H9 (cell line): ENCODE results near the gene LIX1. TPM values are rescaled to one million over a fixed set of nuclear protein-coding genes. Genes with fewer than 3 reads are reported as not detected.

ENCODE experiments used
- DNase-seq: peaks from one replicate; pipeline ENCODE4 v3.0.0-alpha.2; 2017
- H2AFZ ChIP-seq: one replicate; pipeline ENCODE4 v1.6.1; 2013; ENCODE audit warnings: mild to moderate bottlenecking, low read length, control low read depth, moderate library complexity
- H2AK5ac ChIP-seq: 2 replicates; pipeline ENCODE4 v1.6.1; 2013; ENCODE audit warnings: low read length, control low read depth, mixed read lengths; ENCODE audit not compliant: insufficient read length
- H2BK120ac ChIP-seq: one replicate; pipeline ENCODE4 v1.6.1; 2013; ENCODE audit warnings: low read depth, mild to moderate bottlenecking, low read length, control low read depth, inconsistent platforms; ENCODE audit not compliant: poor library complexity, severe bottlenecking
- H2BK12ac ChIP-seq: 2 replicates; pipeline ENCODE4 v1.6.1; 2013; ENCODE audit warnings: low read length, control low read depth, mixed read lengths, low read depth; ENCODE audit not compliant: insufficient read length
- H2BK15ac ChIP-seq: 2 replicates; pipeline ENCODE4 v1.6.1; 2013; ENCODE audit warnings: low read depth, low read length, control low read depth
- H2BK20ac ChIP-seq: one replicate; pipeline ENCODE4 v1.6.1; 2013; ENCODE audit warnings: low read depth, mild to moderate bottlenecking, low read length, control low read depth, inconsistent platforms; ENCODE audit not compliant: poor library complexity, severe bottlenecking
- H2BK5ac ChIP-seq: 2 replicates; pipeline ENCODE4 v1.6.1; 2013; ENCODE audit warnings: low read length, control low read depth, mixed read lengths; ENCODE audit not compliant: insufficient read length
- H3K14ac ChIP-seq: 2 replicates; pipeline ENCODE4 v1.6.1; 2013; ENCODE audit warnings: low read length, control low read depth; ENCODE audit not compliant: insufficient read depth
- H3K18ac ChIP-seq: 2 replicates; pipeline ENCODE4 v1.6.1; 2013; ENCODE audit warnings: low read depth, mild to moderate bottlenecking, mixed read lengths, low read length, control low read depth; ENCODE audit not compliant: insufficient read length
- H3K23ac ChIP-seq: 2 replicates; pipeline ENCODE4 v1.6.1; 2013; ENCODE audit warnings: low read length, control low read depth, mixed read lengths, low read depth; ENCODE audit not compliant: insufficient read length
- H3K23me2 ChIP-seq: 2 replicates; pipeline ENCODE4 v1.6.1; 2013; ENCODE audit warnings: low read depth, mild to moderate bottlenecking, mixed read lengths, low read length, control low read depth; ENCODE audit not compliant: insufficient read length, poor library complexity, severe bottlenecking
- H3K27ac ChIP-seq: 2 replicates; pipeline ENCODE4 v1.5.1; 2013; ENCODE audit warnings: low read length, control low read depth, mixed read lengths, low read depth; ENCODE audit not compliant: insufficient read length
- H3K27me3 ChIP-seq: 2 replicates; pipeline ENCODE4 v1.6.1; 2013; ENCODE audit warnings: low read length, control low read depth, inconsistent platforms; ENCODE audit not compliant: insufficient read depth
- H3K4ac ChIP-seq: 2 replicates; pipeline ENCODE4 v1.6.1; 2013; ENCODE audit warnings: low read depth, mild to moderate bottlenecking, control low read depth, inconsistent platforms, low read length, moderate library complexity
- H3K4me1 ChIP-seq: 2 replicates; pipeline ENCODE4 v1.6.1; 2013; ENCODE audit warnings: low read length, control low read depth, inconsistent platforms; ENCODE audit not compliant: insufficient read depth
- H3K4me2 ChIP-seq: 2 replicates; pipeline ENCODE4 v1.6.1; 2013; ENCODE audit warnings: low read length, control low read depth, mixed read lengths; ENCODE audit not compliant: insufficient read length, insufficient read depth
- H3K56ac ChIP-seq: 2 replicates; pipeline ENCODE4 v1.6.1; 2013; ENCODE audit warnings: low read depth, mild to moderate bottlenecking, mixed read lengths, low read length, control low read depth; ENCODE audit not compliant: insufficient read length
- H3K79me1 ChIP-seq: 2 replicates; pipeline ENCODE4 v1.6.1; 2013; ENCODE audit warnings: low read depth, mild to moderate bottlenecking, moderate library complexity, low read length, control low read depth, inconsistent platforms; ENCODE audit not compliant: insufficient read depth, poor library complexity, severe bottlenecking
- H3K79me2 ChIP-seq: 2 replicates; pipeline ENCODE4 v1.6.1; 2013; ENCODE audit warnings: low read length, control low read depth, inconsistent platforms; ENCODE audit not compliant: insufficient read depth
- H3K9ac ChIP-seq: 2 replicates; pipeline ENCODE4 v1.6.1; 2013; ENCODE audit warnings: low read length, control low read depth, mixed read lengths; ENCODE audit not compliant: insufficient read length; ENCODE audit errors: extremely low read depth
- H3K9me3 ChIP-seq: one replicate; pipeline ENCODE4 v1.6.1; 2013; ENCODE audit warnings: low read depth, low read length, inconsistent platforms; ENCODE audit not compliant: control insufficient read depth
- H3T11ph ChIP-seq: one replicate; pipeline ENCODE4 v1.6.1; 2013; ENCODE audit warnings: mild to moderate bottlenecking, low read length, control low read depth, inconsistent platforms
- H4K20me1 ChIP-seq: one replicate; pipeline ENCODE4 v1.6.1; 2013; ENCODE audit not compliant: control insufficient read depth, insufficient read length, insufficient read depth
- H4K5ac ChIP-seq: 2 replicates; pipeline ENCODE4 v1.6.1; 2013; ENCODE audit warnings: low read depth, mild to moderate bottlenecking, mixed read lengths, low read length, control low read depth; ENCODE audit not compliant: insufficient read length
- H4K8ac ChIP-seq: replicated peaks from 2 replicates; pipeline ENCODE4 v1.6.1; 2013; ENCODE audit warnings: low read length, control low read depth, mixed read lengths, low read depth; ENCODE audit not compliant: insufficient read length
- H4K91ac ChIP-seq: 2 replicates; pipeline ENCODE4 v1.6.1; 2013; ENCODE audit warnings: low read depth, mild to moderate bottlenecking, moderate library complexity, mixed read lengths, low read length, control low read depth; ENCODE audit not compliant: insufficient read length
- H3K27ac Mint-ChIP-seq, 3 experiments: 2 replicates in 2 of 3; 3 replicates in 1 of 3; pipeline ENCODE4 v1.8.0; 2020 to 2021; ENCODE audit warnings: mixed read lengths in 3 of 3, mild to moderate bottlenecking in 1 of 3, moderate library complexity in 1 of 3
- H3K27me3 Mint-ChIP-seq: 2 replicates; pipeline ENCODE4 v1.8.0; 2021; ENCODE audit warnings: low read depth, mild to moderate bottlenecking, moderate library complexity, mixed read lengths
- H3K36me3 Mint-ChIP-seq, 3 experiments: 2 replicates in 2 of 3; 3 replicates in 1 of 3; pipeline ENCODE4 v1.8.0; 2020 to 2021; ENCODE audit warnings: low read depth in 3 of 3, mixed read lengths in 3 of 3; ENCODE audit not compliant: insufficient read depth in 1 of 3
- H3K4me1 Mint-ChIP-seq, 2 experiments: 2 replicates each; pipeline ENCODE4 v1.8.0; 2020; ENCODE audit warnings: mixed read lengths in 2 of 2
- H3K4me3 Mint-ChIP-seq, 2 experiments: 2 replicates in 1 of 2; 3 replicates in 1 of 2; pipeline ENCODE4 v1.8.0; 2020 to 2021; ENCODE audit warnings: mild to moderate bottlenecking in 2 of 2, mixed read lengths in 2 of 2, moderate library complexity in 1 of 2
- H3K9me3 Mint-ChIP-seq, 2 experiments: 2 replicates in 1 of 2; 3 replicates in 1 of 2; pipeline ENCODE4 v1.8.0; 2020; ENCODE audit warnings: mild to moderate bottlenecking in 2 of 2, mixed read lengths in 2 of 2, moderate library complexity in 1 of 2
- WGBS: extraction: QIAGEN DNeasy Blood & Tissue Kit; methylation state at CpG from one replicate; pipeline ENCODE4 v1.1.7; 2013; ENCODE audit warnings: missing lambda C conversion rate, low lambda C conversion rate, mixed read lengths; ENCODE audit not compliant: insufficient read length; ENCODE audit errors: extremely low coverage; 5-methylcytosine and 5-hydroxymethylcytosine counted together
- total RNA-seq: library from RNA; stranded (reverse); gene quantifications from 2 replicates; pipeline ENCODE4 v1.2.1, GENCODE V29; 2021
- TF ChIP-seq, protein P1 (sequence below): fragments of 200-600 bp; sonication (generic); conservative IDR thresholded peaks from 3 replicates; pipeline ENCODE4 v1.8.0; 2021; ENCODE audit warnings: antibody characterized with exemption, mild to moderate bottlenecking

Gene LIX1
- total RNA-seq, 1 experiment from 2014 or later: 0.13 TPM

- Histone ChIP-seq H4K5ac (no peak overlapping the region), H3K14ac (no peak overlapping the region), H4K20me1 (no peaks in the 10 kb centered on the region), H2BK120ac (no peak overlapping the region), H3K56ac (no peak overlapping the region), H3K79me2 (no peaks in the 10 kb centered on the region), H2AFZ (no peak overlapping the region), H3K23ac (no peak overlapping the region), H3K4me2 (no peak overlapping the region), H3K27ac (no peak overlapping the region), H4K8ac (no peak overlapping the region), H3K27me3 (no peaks in the 10 kb centered on the region), H3K23me2 (no peaks in the 10 kb centered on the region), H3T11ph (no peak overlapping the region), H3K18ac (no peak overlapping the region), H2AK5ac (no peak overlapping the region), H3K9me3 (no peaks in the 10 kb centered on the region), H3K4ac (no peak overlapping the region), H2BK15ac (no peak overlapping the region), H2BK5ac (no peak overlapping the region), H2BK12ac (no peak overlapping the region), H4K91ac (no peak overlapping the region), H3K4me1 (peaks cover 4% of the 10 kb centered on the region; the same call in 1 of the 2 replicates), H3K79me1 (no peaks in the 10 kb centered on the region), H2BK20ac (no peak overlapping the region), H3K9ac (no peak overlapping the region)
- no CpG with 5 or more reads among the region's 8 CpGs for WGBS
- no peak for DNase-seq
- H3K27me3 Mint-ChIP-seq: no peaks in the 10 kb centered on the region
- no peaks in the 10 kb centered on the region for H3K9me3 Mint-ChIP-seq
- no peak overlapping the region for H3K4me3 Mint-ChIP-seq
- H3K36me3 Mint-ChIP-seq: peaks cover 0 to 2% (median 0%) of the 10 kb centered on the region in 3 experiments; a peak in 1 of 7 replicates
- TF ChIP-seq, protein P1, sequence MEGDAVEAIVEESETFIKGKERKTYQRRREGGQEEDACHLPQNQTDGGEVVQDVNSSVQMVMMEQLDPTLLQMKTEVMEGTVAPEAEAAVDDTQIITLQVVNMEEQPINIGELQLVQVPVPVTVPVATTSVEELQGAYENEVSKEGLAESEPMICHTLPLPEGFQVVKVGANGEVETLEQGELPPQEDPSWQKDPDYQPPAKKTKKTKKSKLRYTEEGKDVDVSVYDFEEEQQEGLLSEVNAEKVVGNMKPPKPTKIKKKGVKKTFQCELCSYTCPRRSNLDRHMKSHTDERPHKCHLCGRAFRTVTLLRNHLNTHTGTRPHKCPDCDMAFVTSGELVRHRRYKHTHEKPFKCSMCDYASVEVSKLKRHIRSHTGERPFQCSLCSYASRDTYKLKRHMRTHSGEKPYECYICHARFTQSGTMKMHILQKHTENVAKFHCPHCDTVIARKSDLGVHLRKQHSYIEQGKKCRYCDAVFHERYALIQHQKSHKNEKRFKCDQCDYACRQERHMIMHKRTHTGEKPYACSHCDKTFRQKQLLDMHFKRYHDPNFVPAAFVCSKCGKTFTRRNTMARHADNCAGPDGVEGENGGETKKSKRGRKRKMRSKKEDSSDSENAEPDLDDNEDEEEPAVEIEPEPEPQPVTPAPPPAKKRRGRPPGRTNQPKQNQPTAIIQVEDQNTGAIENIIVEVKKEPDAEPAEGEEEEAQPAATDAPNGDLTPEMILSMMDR: no peak
- peaks cover 21 to 26% of the 10 kb centered on the region in 2 experiments for H3K4me1 Mint-ChIP-seq
- H3K27ac Mint-ChIP-seq: peak overlapping the region in 1 of 3 experiments; percentile 51; a peak in 2 of 7 replicates
These were observed 47.7 kb downstream of the LIX1 start for GRCh38 chr5:97094579-97095317.
